Fibroblast of skin of left biceps (primary cell): ENCODE results near the gene C11orf71.

Source experiments
- DNase-seq, 2 experiments: peaks; one replicate each; pipeline ENCODE4 v3.0.0-alpha.2; 2013; ENCODE audit warnings: low read depth in 2 of 2

Gene C11orf71

DNA sequence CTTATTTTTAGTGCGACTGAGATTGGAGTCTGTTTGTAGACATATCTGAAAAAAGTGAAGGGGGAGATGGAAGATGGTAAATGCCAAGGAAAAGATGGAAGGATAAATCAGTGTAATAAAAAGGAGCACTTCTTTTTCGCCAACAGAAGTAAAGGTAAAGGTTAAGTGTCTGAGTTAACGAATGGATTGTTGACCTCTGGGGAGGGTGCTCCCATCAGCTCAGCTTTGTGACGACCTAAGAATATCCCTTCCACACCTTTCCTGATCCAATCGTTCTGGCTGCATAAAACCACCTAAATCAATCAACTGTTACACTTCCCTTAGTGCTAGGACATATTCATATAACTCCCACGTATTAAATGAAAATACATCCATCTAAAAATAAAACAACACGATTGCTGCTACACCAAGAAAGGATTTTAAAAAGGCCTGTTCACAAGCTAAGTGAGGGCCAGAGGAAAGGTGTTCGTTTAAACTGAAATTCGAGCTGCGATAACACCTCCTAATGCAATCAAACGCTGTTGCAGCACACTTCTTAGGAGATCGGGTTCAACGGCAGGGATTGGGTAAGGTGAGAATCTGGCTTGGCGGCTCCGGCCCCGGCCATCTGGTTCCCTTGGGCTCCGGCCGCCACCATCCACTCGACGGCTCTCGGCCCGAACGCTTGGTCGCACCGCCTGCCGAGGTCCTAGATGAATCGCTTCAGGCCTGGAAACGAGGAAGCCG is 658 bp downstream of the C11orf71 start:
- DNase-seq: peak in 1 of 2 experiments; percentile 21

DNA sequence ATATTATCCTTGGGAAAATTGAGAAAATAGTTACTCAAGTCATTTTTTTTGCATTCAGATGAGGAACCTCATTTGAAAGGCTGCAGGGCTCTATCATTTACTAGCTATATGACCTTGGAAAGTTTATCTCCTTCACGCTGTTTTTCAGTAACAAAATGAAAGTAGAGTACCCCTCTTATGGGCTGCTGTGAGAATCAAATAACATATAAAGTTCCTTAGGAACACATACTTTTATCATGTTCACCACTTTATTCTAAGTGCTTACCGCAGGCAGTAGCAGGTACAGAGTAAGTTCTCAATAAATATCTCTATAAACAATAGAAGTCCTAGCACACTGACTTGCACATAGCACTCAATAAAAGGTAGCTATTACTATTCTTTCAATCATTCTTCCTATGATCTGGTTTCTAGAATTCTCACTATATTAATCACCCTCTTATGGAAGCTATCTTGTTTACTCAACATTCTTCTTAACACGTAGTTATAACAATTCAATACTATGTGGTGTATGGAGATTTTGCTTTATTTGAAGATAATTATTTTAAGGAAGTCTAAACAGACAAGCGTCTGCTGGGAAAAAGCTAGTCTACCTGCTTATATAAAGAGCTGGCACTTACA is 1.9 kb downstream of the C11orf71 start:
- no peak for DNase-seq

- no peak for DNase-seq
Observed at GRCh38 chr11:114397349-114397982, 2.8 kb downstream of the C11orf71 start.

DNA sequence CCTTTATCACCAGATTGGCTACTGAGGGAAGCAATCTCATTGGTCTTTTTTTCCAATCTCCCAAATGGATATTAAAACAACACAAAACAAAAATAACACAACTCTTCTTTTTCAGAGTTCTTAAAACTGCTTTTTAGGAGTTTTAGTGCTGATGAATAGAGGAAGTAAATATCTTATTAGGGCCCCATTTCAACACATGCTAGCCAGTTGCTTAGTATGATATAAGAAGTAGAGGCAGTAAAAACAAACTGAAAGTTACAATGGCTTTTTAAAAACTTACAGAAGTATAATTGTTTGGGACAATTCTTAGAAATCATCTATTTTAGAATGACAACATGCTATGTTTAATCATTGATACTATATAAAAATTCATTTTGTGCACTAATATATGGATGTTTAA is 3.4 kb downstream of the C11orf71 start:
- no peak for DNase-seq

- DNase-seq: no peak
Observed at GRCh38 chr11:114395736-114396135, 4.6 kb downstream of the C11orf71 start.

DNA sequence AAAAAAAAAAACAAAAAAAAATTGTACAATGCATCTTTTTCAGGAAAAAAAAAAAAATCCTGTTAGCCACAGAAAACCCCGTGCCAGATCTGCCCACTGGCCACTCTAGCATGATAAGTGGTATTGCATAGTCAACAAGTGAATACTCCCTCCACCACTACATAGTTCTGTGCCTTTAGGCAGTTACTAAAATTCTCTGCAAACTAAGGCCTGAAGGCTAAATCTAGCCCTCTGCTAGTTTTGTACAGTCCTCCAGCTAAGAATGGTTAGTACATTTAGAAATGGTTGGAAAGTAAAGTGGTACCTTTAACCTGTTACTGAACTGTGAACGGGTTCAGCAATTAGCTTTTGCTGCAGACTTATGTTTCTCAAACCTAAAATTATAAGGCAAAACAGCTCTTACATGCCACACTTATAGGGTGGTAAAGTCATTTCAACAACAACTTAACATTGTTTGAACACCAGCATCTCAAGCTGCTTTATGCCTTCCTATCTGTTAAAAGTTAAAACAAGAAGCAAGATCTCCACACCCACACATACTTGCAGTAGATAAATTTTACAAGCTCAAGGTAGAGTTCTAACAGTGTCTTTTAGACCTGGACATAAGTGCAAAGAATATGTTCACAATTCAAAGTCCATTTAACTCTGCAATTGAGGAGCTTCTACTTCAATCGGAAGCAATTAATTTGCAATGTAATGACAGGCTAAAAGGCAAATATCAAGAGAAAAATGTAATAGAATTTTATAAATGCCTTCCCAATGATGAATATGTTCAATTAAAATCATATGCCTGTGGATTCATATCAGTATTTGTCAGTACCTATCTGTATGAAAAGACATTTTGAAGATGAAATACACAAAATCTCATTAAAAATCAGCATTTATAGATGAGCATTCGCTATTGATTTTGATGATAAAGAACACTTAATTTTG is 7.3 kb downstream of the C11orf71 start:
- no peak for DNase-seq

DNA sequence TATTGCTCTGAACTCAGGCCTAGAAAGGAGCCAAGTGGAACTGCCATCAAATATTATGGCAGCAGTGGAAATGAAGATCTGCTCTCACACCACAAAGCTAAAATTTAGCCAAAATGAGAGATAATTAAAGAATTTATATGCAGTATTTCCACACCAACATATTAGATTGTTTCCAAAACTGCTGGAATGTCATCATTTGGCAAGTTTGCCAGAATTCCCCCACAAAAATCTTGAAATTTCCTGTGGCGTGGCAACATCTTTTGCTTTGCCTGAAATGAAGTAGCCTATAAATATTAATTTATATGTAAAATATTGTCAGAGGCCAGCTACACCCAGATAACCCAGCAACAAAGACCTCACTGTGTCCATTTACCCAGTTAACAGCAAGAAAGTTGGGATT is 13.8 kb downstream of the C11orf71 start:
- peak; percentile 23 to 36 for DNase-seq

GRCh38 chr11:114386131-114386530 is 14.2 kb downstream of the C11orf71 start:
- no peak for DNase-seq

DNA sequence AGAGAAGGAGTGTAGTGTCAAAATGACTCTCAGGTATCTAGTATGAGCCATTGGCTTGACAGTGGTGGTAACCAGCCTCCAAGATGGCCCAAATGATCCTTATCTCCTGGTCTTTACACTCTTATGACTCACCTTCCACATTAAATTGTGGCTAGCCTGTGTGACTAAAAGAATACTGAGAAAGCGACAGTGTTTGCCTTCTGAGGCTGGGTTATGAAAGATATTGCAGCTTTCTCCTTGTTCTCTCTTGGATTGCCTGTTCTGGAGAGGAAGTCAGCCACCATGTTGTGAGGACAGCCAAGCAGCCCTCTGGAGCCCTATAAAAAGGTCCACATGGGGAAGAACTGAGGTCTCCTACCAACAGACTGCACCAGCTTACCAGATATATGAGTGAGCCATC is 15.8 kb downstream of the C11orf71 start:
- DNase-seq: no peak

- no peak for DNase-seq
Observed at GRCh38 chr11:114382509-114382908, 17.8 kb downstream of the C11orf71 start.

DNA sequence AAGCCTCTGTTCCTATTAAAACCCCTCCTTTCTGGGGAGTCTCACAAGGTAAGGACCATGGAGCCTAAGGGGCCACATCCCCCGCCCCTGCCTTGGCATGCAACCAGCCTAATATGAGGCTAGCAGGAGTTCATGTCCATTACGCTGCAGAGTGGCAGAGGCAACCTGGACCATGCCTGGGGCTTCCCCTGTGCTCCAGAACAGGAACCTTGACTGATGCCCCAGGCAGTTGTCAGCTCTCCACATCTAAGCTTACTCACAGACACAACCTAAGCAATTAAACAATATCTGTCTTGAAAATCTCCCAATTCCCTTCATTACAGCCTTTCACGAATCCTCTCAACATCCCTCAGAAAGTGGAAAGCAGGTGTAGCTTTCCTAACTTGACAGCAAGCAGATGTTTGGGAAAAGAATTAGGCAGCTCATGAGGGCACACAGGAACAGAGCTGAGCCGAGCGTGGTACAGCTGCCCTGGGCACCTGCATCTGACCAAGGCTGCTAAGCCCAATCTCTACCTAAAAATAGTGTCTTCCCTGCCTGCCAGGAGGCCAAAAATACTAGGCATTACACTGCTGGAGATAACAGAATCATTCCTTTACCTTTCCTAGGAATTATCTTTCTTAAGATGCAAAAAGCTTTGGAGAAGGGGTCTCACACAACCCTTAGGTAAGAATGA is 20.8 kb downstream of the C11orf71 start:
- no peak for DNase-seq

DNA sequence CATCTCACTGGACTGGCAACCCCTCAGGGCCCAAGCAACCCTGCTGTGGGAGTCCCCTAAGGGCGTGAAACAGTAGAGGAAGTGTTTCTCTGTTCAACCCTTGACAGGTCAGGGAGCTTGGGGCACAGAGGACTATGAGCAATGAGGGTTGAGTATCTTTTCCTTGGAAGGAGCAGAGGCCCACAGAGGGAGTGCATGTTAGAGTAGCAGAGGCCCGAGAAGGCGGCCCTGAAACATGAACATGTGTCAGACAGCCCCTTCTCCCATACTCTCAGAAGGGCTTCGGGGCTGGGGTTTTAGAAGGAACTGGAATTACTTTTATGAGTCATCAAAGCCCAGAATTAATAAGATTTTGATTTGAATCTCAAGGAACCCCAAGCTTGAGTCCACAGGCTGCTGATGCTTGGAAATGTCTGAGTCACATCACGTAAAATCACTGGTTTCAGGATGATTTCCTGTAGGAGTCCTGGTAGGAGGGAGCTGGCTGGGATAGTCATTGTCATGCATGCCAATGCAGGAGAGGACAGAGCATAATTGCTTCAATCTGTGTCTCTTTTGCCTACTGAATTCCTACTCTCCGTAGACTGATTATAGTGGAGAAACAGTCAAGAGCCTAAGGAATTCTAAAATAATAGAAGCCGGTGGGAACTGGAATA is 22.6 kb downstream of the C11orf71 start:
- DNase-seq: peak; percentile 86 to 87

DNA sequence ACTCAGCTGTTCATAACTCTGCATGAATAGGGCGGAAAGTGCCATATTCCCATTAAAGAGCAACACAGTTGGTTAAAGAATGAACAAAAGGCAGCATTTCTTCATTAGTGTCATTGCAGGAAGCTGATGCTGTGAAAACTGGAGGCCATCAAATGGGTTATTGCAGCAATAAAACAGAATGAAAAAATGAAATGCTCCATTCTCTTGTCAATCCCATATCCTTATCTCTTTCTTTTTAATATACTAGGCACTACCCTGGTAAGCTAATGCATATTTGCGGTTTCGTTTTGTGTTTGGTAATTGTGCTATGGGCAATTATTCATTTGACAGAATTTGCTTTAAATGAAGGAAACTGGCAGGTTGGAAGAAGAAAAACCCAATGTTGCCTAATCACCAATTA is 25.3 kb downstream of the C11orf71 start:
- DNase-seq: no peak

GRCh38 chr11:114368918-114369680 is 31.2 kb downstream of the C11orf71 start:
- no peak for DNase-seq

DNA sequence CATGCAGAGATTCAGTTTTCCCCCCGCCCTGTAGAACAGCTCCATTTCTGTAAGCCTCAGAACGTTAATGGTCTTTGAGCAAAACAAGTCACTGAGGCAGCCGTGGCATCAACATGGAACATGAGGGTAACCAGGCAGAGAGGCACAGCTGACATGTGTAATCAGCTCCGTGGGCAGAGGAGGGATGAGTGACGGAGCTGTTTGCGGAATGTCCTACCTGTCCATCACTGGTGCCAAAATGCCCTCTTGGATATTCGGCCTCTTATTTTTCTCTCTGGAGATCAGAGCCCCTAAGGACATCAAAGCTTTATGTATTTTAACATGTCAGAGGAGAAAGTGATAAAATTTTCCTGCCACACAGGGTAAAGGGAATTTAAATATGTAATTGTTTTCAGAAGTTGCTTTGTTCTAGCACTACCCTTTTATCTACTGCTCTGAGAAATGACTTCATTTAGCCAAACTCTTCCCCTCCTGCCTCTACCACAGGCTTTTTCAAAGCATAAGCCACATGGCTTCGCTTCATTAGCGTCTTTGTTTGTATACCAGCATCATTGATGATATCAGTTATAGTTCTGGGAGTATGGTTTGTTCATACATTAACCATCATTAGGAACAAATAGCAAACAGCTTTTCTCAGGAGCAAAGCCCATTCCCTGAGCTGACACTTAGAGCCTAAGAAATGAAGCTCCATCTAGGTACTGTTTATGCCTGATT is 32.9 kb downstream of the C11orf71 start:
- DNase-seq: no peak

GRCh38 chr11:114366331-114367243 is 33.7 kb downstream of the C11orf71 start:
- DNase-seq: peak; percentile 81 to 84

- no peak for DNase-seq
Observed at GRCh38 chr11:114362958-114363357, 37.4 kb downstream of the C11orf71 start.

DNA sequence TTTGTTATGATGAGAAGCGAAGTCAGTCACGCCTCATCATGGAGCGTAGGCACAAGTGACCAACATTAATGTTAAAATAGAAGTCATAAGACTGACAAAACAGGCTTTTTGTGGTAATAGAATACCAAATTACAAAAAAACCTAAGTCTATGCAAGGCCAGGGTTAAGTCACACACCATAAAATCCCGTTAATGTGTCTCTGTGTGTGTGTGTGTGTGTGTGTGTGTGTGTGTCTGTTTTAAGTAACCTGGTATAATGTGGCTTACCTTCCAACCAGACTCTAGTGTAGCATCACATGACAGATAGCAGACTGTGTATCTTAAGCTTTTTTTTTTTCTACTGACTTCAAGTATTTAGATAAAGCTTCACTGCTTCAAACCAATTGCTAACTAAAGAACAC is 38.0 kb downstream of the C11orf71 start:
- no peak for DNase-seq
